Stomach (tissue), 9 donors: Measurements from ENCODE around the gene LIMK1. TPM values are rescaled to one million over a fixed set of nuclear protein-coding genes. Genes with fewer than 3 reads are reported as not detected.

Experiments used
- DNase-seq, 2 donors: peaks; one replicate each; pipeline versions ENCODE4 v3.0.0 to v3.0.0-alpha.2; 2013 to 2019
- H3K27ac ChIP-seq, 5 donors: fragments of 200-600 bp in 4 of 5; sonication (generic) in 4 of 5; one replicate each; pipeline ENCODE4 v1.5.1; 2013 to 2019; ENCODE audit warnings: mild to moderate bottlenecking in 1 of 5, moderate library complexity in 1 of 5
- H3K27me3 ChIP-seq, 3 donors: fragments of 200-600 bp; sonication (generic); one replicate each; pipeline ENCODE4 v1.5.1; 2017 to 2019; ENCODE audit warnings: mixed run types in 1 of 3
- H3K36me3 ChIP-seq, 4 donors: fragments of 200-600 bp; sonication (generic); 1 replicate in 3 of 4; 2 replicates in 1 of 4; pipeline ENCODE4 v1.5.1; 2016 to 2019
- H3K4me1 ChIP-seq, 4 donors: fragments of 200-600 bp; sonication (generic); one replicate each; pipeline ENCODE4 v1.5.1; 2016 to 2019
- H3K4me3 ChIP-seq, 4 donors: fragments of 200-600 bp; sonication (generic) in 3 of 4; one replicate each; pipeline ENCODE4 v1.5.1; 2016 to 2019; ENCODE audit warnings: mild to moderate bottlenecking in 1 of 4
- H3K9me3 ChIP-seq, 4 donors: fragments of 200-600 bp; sonication (generic); one replicate each; pipeline ENCODE4 v1.5.1; 2016 to 2019
- CTCF ChIP-seq, 7 experiments: fragments of 450-650 bp in 4 of 7; fragments of 200-600 bp in 3 of 7; sonication (generic) in 3 of 7; IDR thresholded peaks; one replicate each; pipeline ENCODE4 v1.5.1; 2016 to 2019; ENCODE audit warnings: antibody characterized with exemption in 7 of 7, control low read depth in 2 of 7, mild to moderate bottlenecking in 1 of 7
- EP300 ChIP-seq: sonication (generic); formaldehyde crosslinking; IDR thresholded peaks from one replicate; pipeline ENCODE4 v1.6.1; 2017; ENCODE audit warnings: antibody characterized with exemption
- POLR2A ChIP-seq, 4 donors: fragments of 450-650 bp; IDR thresholded peaks; one replicate each; pipeline ENCODE4 v1.6.1; 2016; ENCODE audit warnings: antibody characterized with exemption in 4 of 4, control low read depth in 2 of 4, mild to moderate bottlenecking in 1 of 4, moderate library complexity in 1 of 4
- POLR2AphosphoS5 ChIP-seq, 3 donors: sonication (generic); formaldehyde crosslinking; IDR thresholded peaks; one replicate each; pipeline ENCODE4 v1.6.1; 2016; ENCODE audit warnings: antibody characterized with exemption in 3 of 3
- WGBS, 5 donors: extraction: QIAGEN DNeasy Blood & Tissue Kit in 3 of 5; methylation state at CpG; one replicate each; pipeline versions ENCODE4 v1.1.5 to v1.1.7; 2013 to 2018; 5-methylcytosine and 5-hydroxymethylcytosine counted together
- intact Hi-C: fragments of 100-400 bp; cut with DNase I; formaldehyde crosslinking; loops from one replicate; pipeline ENCODE4 v1.15.1; 2023; ENCODE audit warnings: low total_unique reads
- polyA plus RNA-seq, 3 donors: library from polyadenylated mRNA; stranded (reverse); fragments of 200-250 nt; gene quantifications; one replicate each; pipeline ENCODE4 v1.2.3, GENCODE V29; 2013
- total RNA-seq, 5 donors: library from RNA; depleted of rRNA; stranded (reverse); fragments of >200 nt; gene quantifications; one replicate each; pipeline versions ENCODE4 v1.1.0 to v1.2.3, GENCODE V29; 2014 to 2016
- donor health status: healthy with polysubstance abuse.
- donor health status: Bipolar disorder and iron deficiency.
- donor health status: healthy.

LIMK1 gene
- total and polyA plus RNA-seq, 8 donors, result 2.9 to 26.6 (median 8.7) TPM

DNA sequence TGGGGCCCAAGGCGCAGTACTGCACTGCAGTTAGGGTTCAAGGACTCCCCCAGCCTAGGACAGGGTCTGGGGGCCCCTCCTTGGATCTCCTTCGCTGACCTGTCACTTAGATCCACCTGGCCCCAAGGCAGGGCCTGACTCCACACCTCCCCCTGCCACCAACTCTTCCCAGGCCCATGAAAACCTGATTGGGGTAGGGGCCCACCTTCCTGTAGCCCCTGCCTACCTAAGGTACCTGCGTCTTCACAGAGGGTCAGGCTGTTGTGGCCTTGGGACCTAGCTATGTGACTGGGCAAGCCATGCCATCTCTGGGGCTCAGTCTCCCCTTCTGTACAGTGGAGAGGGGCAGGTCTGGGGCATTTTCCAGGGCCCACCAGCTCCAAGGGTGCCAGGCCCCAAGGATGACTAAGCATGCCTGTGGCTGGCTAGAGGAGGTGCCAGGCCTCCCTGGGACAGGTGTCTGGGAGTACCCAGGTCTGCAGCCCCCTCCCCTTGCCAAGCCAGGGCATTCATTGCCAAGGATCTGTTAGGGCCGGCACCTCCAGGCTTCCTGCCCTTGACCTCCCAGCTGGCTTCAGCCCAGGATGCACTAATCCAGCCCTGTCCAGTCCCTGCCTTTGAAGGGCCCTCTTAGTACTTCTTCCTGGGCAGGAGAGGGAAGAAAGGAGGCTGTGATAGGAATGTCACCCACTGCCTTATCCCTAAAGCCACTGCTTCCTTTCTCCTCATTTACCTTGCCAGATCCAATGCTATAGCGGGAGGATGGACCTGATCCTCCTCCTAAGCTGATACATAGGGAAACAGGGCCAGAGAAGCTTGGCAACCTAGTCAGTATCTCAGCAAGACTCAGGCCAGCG, 1.3 kb downstream of the LIMK1 start:
- intact Hi-C loops, result loop anchor here (10.0 kb wide), 1 partner anchor 90 kb away; the partner anchor contains the start of gene EIF4H

DNA sequence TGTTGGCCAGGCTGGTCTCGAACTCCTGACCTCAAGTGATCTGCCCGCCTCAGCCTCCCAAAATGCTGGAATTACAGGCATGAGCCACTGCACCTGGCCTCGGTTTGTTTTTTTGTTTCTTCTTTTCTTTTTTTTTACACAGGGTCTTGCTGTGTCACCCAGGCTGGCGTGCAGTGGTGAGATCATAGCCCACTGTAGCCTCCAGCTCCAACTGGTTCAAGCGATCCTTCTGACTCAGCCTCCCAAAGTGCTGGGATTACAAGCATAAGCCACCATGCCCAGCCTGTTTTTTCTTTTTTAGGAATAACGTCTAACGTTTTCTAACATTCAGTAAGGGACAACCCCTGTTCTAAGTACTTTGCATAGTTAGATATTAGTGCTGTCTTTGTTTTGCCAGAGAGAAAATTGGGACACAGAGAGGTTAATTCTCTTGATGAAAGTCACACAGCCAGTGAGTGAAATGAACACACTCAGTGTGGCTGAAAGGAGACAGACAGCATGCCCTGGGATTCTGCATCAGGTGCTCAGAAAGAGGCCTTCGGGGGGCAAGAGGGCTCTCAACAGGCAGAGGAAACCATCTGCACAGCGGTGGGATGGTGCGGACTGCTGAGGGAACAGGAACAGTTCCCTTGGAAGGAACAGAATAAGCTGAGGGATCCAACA, 4.3 kb downstream of the LIMK1 start:
- 94 to 98% (median 95%) methylated on average over 10 of the region's 10 CpGs for WGBS, 5 donors
- H3K4me3 ChIP-seq, result no peak overlapping the region
- TF ChIP-seq POLR2A (IDR thresholded peaks at IDR 0.05) (no peak), CTCF (IDR thresholded peaks at IDR 0.05) (no peak)
- intact Hi-C loops, result loop anchor here (10.0 kb wide), 1 partner anchor 87 kb away; the partner anchor contains the start of gene EIF4H
- no peaks in the 10 kb centered on the region for H3K9me3 ChIP-seq
- H3K27ac ChIP-seq, result no peak overlapping the region
- no peak for DNase-seq
- peaks cover 25 to 32% (median 30%) of the 10 kb centered on the region in 4 donors for H3K4me1 ChIP-seq
- H3K27me3 ChIP-seq, result no peaks in the 10 kb centered on the region
- H3K36me3 ChIP-seq, result peaks cover 0 to 32% (median 13%) of the 10 kb centered on the region in 4 donors

More for the DNA sequence above, 1.3 kb downstream of the LIMK1 start:
- Histone ChIP-seq H3K36me3 (peaks cover 0 to 26% (median 13%) of the 10 kb centered on the region in 4 donors), H3K4me1 (peaks cover 18 to 26% (median 23%) of the 10 kb centered on the region in 4 donors), H3K27me3 (no peaks in the 10 kb centered on the region), H3K4me3 (peak overlapping the region; percentile 85 to 92 (median 86)), H3K9me3 (no peaks in the 10 kb centered on the region), H3K27ac (peak overlapping the region in 3 of 5 donors; percentile 77 to 84 (median 80))
- 70 to 76% (median 71%) methylated on average over 6 of the region's 6 CpGs for WGBS, 5 donors
- TF ChIP-seq POLR2AphosphoS5 (IDR thresholded peaks at IDR 0.05) (no peak), POLR2A (IDR thresholded peaks at IDR 0.05) (no peak), CTCF (IDR thresholded peaks at IDR 0.05) (no peak), EP300 (no peak)
- DNase-seq, result no peak

DNA sequence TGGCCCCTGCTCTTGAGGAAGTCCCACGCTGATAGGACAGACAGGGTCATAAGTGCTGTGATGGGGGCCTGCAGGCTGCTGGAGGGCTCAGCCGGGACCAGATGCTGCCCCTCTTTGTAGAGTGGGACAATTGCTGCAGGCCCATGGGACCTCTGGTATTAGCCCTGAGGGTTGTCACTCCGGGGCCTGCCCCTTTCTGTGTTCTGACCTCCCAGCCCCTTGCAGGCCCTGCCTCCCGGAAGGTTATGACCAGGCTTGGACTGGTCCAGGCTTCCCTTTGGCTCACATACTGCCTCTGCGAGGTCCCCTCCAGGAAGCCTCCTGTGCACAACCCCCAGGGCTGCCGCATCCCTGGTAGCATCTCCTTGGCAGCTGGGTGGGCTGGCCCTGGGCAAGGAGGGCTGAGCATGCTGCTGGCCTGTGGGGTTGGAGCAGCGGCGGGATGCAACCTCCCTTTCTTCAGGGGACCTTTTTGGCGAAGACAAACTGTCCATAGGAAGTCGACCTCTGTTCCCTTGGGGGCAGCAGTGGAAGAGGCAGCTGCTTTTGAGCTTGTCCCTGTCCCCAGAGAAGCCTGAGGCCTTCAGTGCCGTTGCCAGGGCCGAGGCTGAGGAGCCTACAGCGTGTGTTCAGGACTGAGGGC, 8.8 kb downstream of the LIMK1 start:
- Histone ChIP-seq H3K4me1 (peaks cover 28 to 37% (median 34%) of the 10 kb centered on the region in 4 donors), H3K27ac (peak overlapping the region; percentile 47 to 88 (median 79)), H3K4me3 (peak overlapping the region in 2 of 4 donors; percentile 49 to 52), H3K9me3 (peaks cover 0 to 5% (median 0%) of the 10 kb centered on the region in 4 donors), H3K27me3 (no peaks in the 10 kb centered on the region), H3K36me3 (peaks cover 0 to 33% (median 19%) of the 10 kb centered on the region in 4 donors)
- WGBS, 5 donors, result 72 to 79% (median 73%) methylated on average over 5 to 13 of the region's 13 CpGs
- DNase-seq, result peak in 1 of 2 donors; percentile 18
- TF ChIP-seq POLR2A (IDR thresholded peaks at IDR 0.05) (no peak), CTCF (IDR thresholded peaks at IDR 0.05) (no peak), EP300 (no peak), POLR2AphosphoS5 (IDR thresholded peaks at IDR 0.05) (no peak)
- intact Hi-C loops, result no loop called here

- Histone ChIP-seq H3K36me3 (peaks cover 0 to 33% (median 22%) of the 10 kb centered on the region in 4 donors), H3K27me3 (no peaks in the 10 kb centered on the region), H3K27ac (peak overlapping the region; percentile 47 to 88 (median 79)), H3K9me3 (peaks cover 0 to 5% (median 0%) of the 10 kb centered on the region in 4 donors), H3K4me3 (peak overlapping the region; percentile 7 to 52 (median 50)), H3K4me1 (peaks cover 28 to 37% (median 34%) of the 10 kb centered on the region in 4 donors)
- 35 to 76% (median 55%) methylated on average over 3 to 12 of the region's 12 CpGs for WGBS, 5 donors
- TF ChIP-seq EP300 (no peak), POLR2AphosphoS5 (IDR thresholded peaks at IDR 0.05) (no peak), CTCF (IDR thresholded peaks at IDR 0.05) (no peak), POLR2A (IDR thresholded peaks at IDR 0.05) (no peak)
- intact Hi-C loops, result no loop called here
- peak in 1 of 2 donors; percentile 54 for DNase-seq
Measured at GRCh38 chr7:74092964-74093471, 9.4 kb downstream of the LIMK1 start.
